ENCODE results near the gene OR13H1.

The OR13H1 gene

GRCh38 chrX:131558562-131558961, 14.7 kb downstream of the OR13H1 start:
- no peaks in the 10 kb centered on the region for H3K4me1 Mint-ChIP-seq
- peaks cover 25% of the 10 kb centered on the region for H3K9me3 Mint-ChIP-seq
- H3K27me3 Mint-ChIP-seq (ENCODE audit: low read depth), result no peaks in the 10 kb centered on the region
- H3K27ac Mint-ChIP-seq, result no peak overlapping the region
- no peak for TF ChIP-seq CTCF (IDR thresholded peaks at IDR 0.05; ENCODE audit: unreplicated experiment in 3 of 3)
- no peak overlapping the region for H3K4me3 Mint-ChIP-seq
- H3K36me3 Mint-ChIP-seq (ENCODE audit: low read depth), result peaks cover 28% of the 10 kb centered on the region

DNA sequence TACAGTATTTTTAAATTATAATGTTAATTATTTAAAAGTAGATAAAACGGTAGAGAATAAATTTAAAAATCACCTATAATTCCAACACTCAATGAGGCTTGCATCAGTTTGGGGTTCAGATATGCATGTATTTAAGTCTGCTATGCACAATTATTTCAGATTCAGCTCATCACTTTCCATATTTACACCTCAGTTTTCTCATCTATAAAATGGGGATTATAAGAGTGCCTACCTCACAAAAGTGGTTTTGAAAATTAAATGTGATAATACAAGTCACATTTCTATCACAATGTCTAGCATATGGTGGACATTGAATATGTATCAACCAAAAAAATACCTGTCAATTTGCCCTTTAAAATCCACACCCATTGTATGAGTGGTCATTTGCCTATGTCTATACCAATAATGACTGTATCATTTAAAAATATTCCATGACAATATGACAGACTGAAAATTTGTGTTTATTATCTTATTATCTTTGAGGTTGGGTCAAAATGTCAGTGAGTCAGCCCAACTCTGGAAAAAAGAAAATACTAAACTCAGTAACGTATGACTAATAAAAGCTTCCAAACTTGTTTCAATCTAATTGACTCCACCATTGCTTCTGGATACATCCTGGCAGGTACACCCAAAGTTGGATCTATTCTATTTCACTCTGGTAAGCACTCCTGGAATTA, 20.8 kb downstream of the OR13H1 start:
- H3K4me3 Mint-ChIP-seq, result no peak overlapping the region
- H3K36me3 Mint-ChIP-seq (ENCODE audit: low read depth), result peaks cover 12% of the 10 kb centered on the region
- no peaks in the 10 kb centered on the region for H3K4me1 Mint-ChIP-seq

GRCh38 chrX:131565909-131566308, 22.0 kb downstream of the OR13H1 start:
- Mint-ChIP-seq H3K27me3 (ENCODE audit: low read depth) (no peaks in the 10 kb centered on the region), H3K4me1 (no peaks in the 10 kb centered on the region), H3K9me3 (peaks cover 10% of the 10 kb centered on the region), H3K4me3 (no peak overlapping the region), H3K36me3 (ENCODE audit: low read depth) (peaks cover 8% of the 10 kb centered on the region), H3K27ac (no peak overlapping the region)
- no peak for TF ChIP-seq CTCF (IDR thresholded peaks at IDR 0.05; ENCODE audit: unreplicated experiment in 3 of 3)

More for the DNA sequence above, 20.8 kb downstream of the OR13H1 start:
- Mint-ChIP-seq H3K27me3 (ENCODE audit: low read depth) (no peaks in the 10 kb centered on the region), H3K27ac (no peak overlapping the region), H3K9me3 (peaks cover 6% of the 10 kb centered on the region)
- TF ChIP-seq CTCF (IDR thresholded peaks at IDR 0.05; ENCODE audit: unreplicated experiment in 3 of 3), result no peak

GRCh38 chrX:131571348-131571747, 27.5 kb downstream of the OR13H1 start:
- H3K9me3 Mint-ChIP-seq, result peaks cover 21% of the 10 kb centered on the region
- no peak for TF ChIP-seq CTCF (IDR thresholded peaks at IDR 0.05; ENCODE audit: unreplicated experiment in 3 of 3)
- H3K27ac Mint-ChIP-seq, result no peak overlapping the region
- H3K36me3 Mint-ChIP-seq (ENCODE audit: low read depth), result peaks cover 28% of the 10 kb centered on the region
- peaks cover 5% of the 10 kb centered on the region for H3K4me1 Mint-ChIP-seq
- no peaks in the 10 kb centered on the region for H3K27me3 Mint-ChIP-seq (ENCODE audit: low read depth)
- no peak overlapping the region for H3K4me3 Mint-ChIP-seq

- Mint-ChIP-seq H3K4me3 (no peak overlapping the region), H3K27ac (peak overlapping the region in 2 of 3 experiments; percentile 6 to 32)
Measured at GRCh38 chrX:131572372-131573014, 28.6 kb downstream of the OR13H1 start.

More at GRCh38 chrX:131572372-131573014, 28.6 kb downstream of the OR13H1 start:
- Mint-ChIP-seq H3K4me1 (peaks cover 5% of the 10 kb centered on the region), H3K9me3 (peaks cover 22% of the 10 kb centered on the region), H3K27me3 (ENCODE audit: low read depth) (no peaks in the 10 kb centered on the region), H3K36me3 (ENCODE audit: low read depth) (peaks cover 28% of the 10 kb centered on the region)
- TF ChIP-seq CTCF (IDR thresholded peaks at IDR 0.05; ENCODE audit: unreplicated experiment in 3 of 3), result no peak
